ENCODE measurements around the gene PAX3. TPM values are rescaled to one million over a fixed set of nuclear protein-coding genes. Genes with fewer than 3 reads are reported as not detected.

The PAX3 gene
- total RNA-seq, 1 experiment from 2014 or later: not detected

GRCh38 chr2:222293660-222294630, 4.9 kb downstream of the PAX3 start (continued):
- no peak for TF ChIP-seq TCF7L2 (IDR thresholded peaks at IDR 0.05; ENCODE audit: borderline replicate concordance, extremely low read depth, insufficient read depth, insufficient read length)
- TF ChIP-seq ZFX (IDR thresholded peaks at IDR 0.05): no peak
- TF ChIP-seq EZH2 (IDR thresholded peaks at IDR 0.05): no peak

DNA sequence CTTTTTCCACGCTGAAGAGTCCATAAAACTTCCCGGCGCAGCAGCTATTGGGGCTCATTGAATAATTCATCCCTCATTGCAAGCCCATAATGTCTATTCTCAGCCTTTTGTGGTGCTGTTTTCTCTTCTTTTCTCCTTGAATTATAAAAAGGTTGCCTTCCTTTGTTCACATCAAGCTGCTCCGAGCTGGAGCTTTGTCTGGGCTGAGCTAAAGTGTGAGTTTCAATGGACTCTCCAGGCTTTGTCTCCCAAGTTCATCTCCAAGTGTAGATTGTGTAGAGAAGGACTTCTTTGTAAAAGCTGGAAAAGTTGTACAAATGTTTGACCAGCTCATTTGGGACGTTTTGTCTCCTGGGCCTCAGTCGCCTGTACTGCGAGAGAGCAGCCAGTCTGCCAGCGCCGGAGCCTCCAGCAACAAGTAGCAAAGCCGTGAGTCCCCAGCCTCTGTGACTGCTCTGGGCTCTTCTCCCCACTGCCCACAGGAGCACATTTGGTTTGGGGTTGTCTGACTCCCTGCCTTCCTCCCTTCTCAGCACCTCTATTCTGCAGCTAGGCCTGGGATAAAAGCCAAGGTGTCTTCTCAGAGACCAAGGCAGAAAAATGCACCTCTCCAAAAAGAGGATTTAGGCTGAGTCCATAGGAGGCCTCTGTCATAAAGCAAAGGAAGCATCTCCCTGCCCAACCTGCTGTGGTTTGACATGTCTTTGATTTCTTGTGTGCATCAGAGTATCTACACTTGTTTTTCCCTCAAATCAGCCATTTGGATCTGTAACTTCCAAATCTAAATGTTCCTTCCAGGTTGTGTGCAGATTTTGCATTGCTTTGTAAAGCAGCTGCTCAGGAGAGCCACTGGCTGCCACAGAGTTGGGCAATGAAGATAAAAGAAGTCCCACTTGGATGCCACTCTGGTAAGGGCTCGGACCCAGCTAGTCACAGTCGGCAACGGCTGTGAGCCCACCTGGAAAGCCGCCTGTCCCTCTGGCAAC, 6.4 kb downstream of the PAX3 start:
- ChIA-PET RAD21 (ENCODE audit: low non-redundant PET in 1 of 2, low total read pairs in 2 of 2, uncharacterized antibody in 2 of 2, unreplicated experiment in 2 of 2) (interaction anchor here in 1 of 2 experiments (0.7 kb wide), 1 partner anchor 1090 kb away, joined by 4 read pairs; no protein-coding TSS in a partner anchor), CTCF (interaction anchor here (0.6 kb wide), 1 partner anchor 1762 kb away, joined by 3 read pairs; no protein-coding TSS in a partner anchor), POLR2A (no interaction called here)
- ATAC-seq (no peak), DNase-seq (ENCODE audit: low read depth, low spot score) (no peak)
- no peaks in the 10 kb centered on the region for H3K9me2 ChIP-seq (ENCODE audit: insufficient read depth)
- H2AFZ ChIP-seq (ENCODE audit: low read depth, low read length, poor library complexity, severe bottlenecking): no peak overlapping the region
- H3K36me3 ChIP-seq (ENCODE audit: control insufficient read depth in 1 of 2, insufficient read depth in 2 of 2, low read length in 2 of 2): no peaks in the 10 kb centered on the region
- no peaks in the 10 kb centered on the region for H4K20me1 ChIP-seq (ENCODE audit: insufficient read depth)
- H3K4me3 ChIP-seq (replicated peaks in 1 of 2; ENCODE audit: low read depth in 1 of 2, low read length in 2 of 2): no peak overlapping the region
- intact Hi-C loops (cut with micrococcal nuclease): no loop called here
- H3K79me2 ChIP-seq (ENCODE audit: insufficient read depth, low read length): no peaks in the 10 kb centered on the region
- H3K4me2 ChIP-seq (ENCODE audit: low read length): no peak overlapping the region
- no peaks in the 10 kb centered on the region for H3K9me3 ChIP-seq (ENCODE audit: control insufficient read depth in 1 of 2, insufficient read depth in 1 of 2, low read depth in 1 of 2, low read length in 2 of 2)
- no peak overlapping the region for H3K9ac ChIP-seq (ENCODE audit: low read length)
- BruUV-seq (replicated peaks): no TSS peak
- no peaks in the 10 kb centered on the region for H3K4me1 ChIP-seq (ENCODE audit: control insufficient read depth in 1 of 2, insufficient read depth in 2 of 2, low read length in 2 of 2)
- H3K27me3 ChIP-seq (ENCODE audit: insufficient read depth, low read length): peaks cover 45% of the 10 kb centered on the region
- no peak overlapping the region for H3K27ac ChIP-seq (ENCODE audit: low read depth, low read length)
- TF ChIP-seq FOSL1 (IDR thresholded peaks at IDR 0.05; ENCODE audit: low read depth): no peak
- TF ChIP-seq, protein P1, sequence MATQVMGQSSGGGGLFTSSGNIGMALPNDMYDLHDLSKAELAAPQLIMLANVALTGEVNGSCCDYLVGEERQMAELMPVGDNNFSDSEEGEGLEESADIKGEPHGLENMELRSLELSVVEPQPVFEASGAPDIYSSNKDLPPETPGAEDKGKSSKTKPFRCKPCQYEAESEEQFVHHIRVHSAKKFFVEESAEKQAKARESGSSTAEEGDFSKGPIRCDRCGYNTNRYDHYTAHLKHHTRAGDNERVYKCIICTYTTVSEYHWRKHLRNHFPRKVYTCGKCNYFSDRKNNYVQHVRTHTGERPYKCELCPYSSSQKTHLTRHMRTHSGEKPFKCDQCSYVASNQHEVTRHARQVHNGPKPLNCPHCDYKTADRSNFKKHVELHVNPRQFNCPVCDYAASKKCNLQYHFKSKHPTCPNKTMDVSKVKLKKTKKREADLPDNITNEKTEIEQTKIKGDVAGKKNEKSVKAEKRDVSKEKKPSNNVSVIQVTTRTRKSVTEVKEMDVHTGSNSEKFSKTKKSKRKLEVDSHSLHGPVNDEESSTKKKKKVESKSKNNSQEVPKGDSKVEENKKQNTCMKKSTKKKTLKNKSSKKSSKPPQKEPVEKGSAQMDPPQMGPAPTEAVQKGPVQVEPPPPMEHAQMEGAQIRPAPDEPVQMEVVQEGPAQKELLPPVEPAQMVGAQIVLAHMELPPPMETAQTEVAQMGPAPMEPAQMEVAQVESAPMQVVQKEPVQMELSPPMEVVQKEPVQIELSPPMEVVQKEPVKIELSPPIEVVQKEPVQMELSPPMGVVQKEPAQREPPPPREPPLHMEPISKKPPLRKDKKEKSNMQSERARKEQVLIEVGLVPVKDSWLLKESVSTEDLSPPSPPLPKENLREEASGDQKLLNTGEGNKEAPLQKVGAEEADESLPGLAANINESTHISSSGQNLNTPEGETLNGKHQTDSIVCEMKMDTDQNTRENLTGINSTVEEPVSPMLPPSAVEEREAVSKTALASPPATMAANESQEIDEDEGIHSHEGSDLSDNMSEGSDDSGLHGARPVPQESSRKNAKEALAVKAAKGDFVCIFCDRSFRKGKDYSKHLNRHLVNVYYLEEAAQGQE (IDR thresholded peaks at IDR 0.05; ENCODE audit: low read depth): no peak
- TF ChIP-seq YY1 (IDR thresholded peaks at IDR 0.05; ENCODE audit: extremely low read depth, insufficient replicate concordance, low read depth, low read length): no peak
- no peak for TF ChIP-seq CEBPB (IDR thresholded peaks at IDR 0.05; ENCODE audit: low read depth)
- TF ChIP-seq EZH2phosphoT487 (IDR thresholded peaks at IDR 0.05; ENCODE audit: borderline replicate concordance): no peak
- no peak for TF ChIP-seq ZFX (IDR thresholded peaks at IDR 0.05)
- TF ChIP-seq CBX3 (IDR thresholded peaks at IDR 0.05; ENCODE audit: low read depth): no peak
- TF ChIP-seq, protein P2, sequence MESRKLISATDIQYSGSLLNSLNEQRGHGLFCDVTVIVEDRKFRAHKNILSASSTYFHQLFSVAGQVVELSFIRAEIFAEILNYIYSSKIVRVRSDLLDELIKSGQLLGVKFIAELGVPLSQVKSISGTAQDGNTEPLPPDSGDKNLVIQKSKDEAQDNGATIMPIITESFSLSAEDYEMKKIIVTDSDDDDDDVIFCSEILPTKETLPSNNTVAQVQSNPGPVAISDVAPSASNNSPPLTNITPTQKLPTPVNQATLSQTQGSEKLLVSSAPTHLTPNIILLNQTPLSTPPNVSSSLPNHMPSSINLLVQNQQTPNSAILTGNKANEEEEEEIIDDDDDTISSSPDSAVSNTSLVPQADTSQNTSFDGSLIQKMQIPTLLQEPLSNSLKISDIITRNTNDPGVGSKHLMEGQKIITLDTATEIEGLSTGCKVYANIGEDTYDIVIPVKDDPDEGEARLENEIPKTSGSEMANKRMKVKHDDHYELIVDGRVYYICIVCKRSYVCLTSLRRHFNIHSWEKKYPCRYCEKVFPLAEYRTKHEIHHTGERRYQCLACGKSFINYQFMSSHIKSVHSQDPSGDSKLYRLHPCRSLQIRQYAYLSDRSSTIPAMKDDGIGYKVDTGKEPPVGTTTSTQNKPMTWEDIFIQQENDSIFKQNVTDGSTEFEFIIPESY (IDR thresholded peaks at IDR 0.05; ENCODE audit: extremely low read depth, insufficient replicate concordance, low read length): no peak
- TF ChIP-seq POLR2AphosphoS5 (IDR thresholded peaks at IDR 0.05; ENCODE audit: low read depth, low read length): no peak
- no peak for TF ChIP-seq POLR2A (IDR thresholded peaks at IDR 0.05; ENCODE audit: borderline replicate concordance, extremely low read depth, insufficient read depth, insufficient read length)
- no peak for TF ChIP-seq JUND (IDR thresholded peaks at IDR 0.05)
